ENCODE data around the gene KLK4. TPM values are rescaled to one million over a fixed set of nuclear protein-coding genes. Genes with fewer than 3 reads are reported as not detected.
A peak's percentile ranks its signal among the peaks of the same experiment; 100 is the strongest.

The KLK4 gene
- total RNA-seq, 1 donor from 2014 or later, result not detected

- Mint-ChIP-seq H3K4me3 (ENCODE audit: low read depth) (no peak overlapping the region), H3K27me3 (peaks cover 75% of the 10 kb centered on the region), H3K27ac (no peak overlapping the region), H3K36me3 (ENCODE audit: insufficient read depth) (no peaks in the 10 kb centered on the region), H3K9me3 (ENCODE audit: low read depth) (no peaks in the 10 kb centered on the region), H3K4me1 (ENCODE audit: low read depth) (peaks cover 7% of the 10 kb centered on the region)
- no peak for TF ChIP-seq CTCF (IDR thresholded peaks at IDR 0.05; ENCODE audit: unreplicated experiment)
- DNase-seq (ENCODE audit: low spot score, unreplicated experiment), result no peak
Measured at GRCh38 chr19:50859849-50860248, 51.3 kb downstream of the KLK4 start.

DNA sequence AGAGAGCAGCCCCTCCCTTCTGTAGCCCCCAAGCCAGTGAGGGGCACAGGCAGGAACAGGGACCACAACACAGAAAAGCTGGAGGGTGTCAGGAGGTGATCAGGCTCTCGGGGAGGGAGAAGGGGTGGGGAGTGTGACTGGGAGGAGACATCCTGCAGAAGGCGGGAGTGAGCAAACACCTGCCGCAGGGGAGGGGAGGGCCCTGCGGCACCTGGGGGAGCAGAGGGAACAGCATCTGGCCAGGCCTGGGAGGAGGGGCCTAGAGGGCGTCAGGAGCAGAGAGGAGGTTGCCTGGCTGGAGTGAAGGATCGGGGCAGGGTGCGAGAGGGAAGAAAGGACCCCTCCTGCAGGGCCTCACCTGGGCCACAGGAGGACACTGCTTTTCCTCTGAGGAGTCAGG is 52.3 kb downstream of the KLK4 start:
- H3K27me3 Mint-ChIP-seq, result peaks cover 74% of the 10 kb centered on the region
- no peak for DNase-seq (ENCODE audit: low spot score, unreplicated experiment)
- H3K27ac Mint-ChIP-seq, result peak overlapping the region; percentile 45
- H3K4me3 Mint-ChIP-seq (ENCODE audit: low read depth), result no peak overlapping the region
- H3K9me3 Mint-ChIP-seq (ENCODE audit: low read depth), result no peaks in the 10 kb centered on the region
- H3K36me3 Mint-ChIP-seq (ENCODE audit: insufficient read depth), result no peaks in the 10 kb centered on the region
- peaks cover 7% of the 10 kb centered on the region for H3K4me1 Mint-ChIP-seq (ENCODE audit: low read depth)
- TF ChIP-seq CTCF (IDR thresholded peaks at IDR 0.05; ENCODE audit: unreplicated experiment), result no peak

DNA sequence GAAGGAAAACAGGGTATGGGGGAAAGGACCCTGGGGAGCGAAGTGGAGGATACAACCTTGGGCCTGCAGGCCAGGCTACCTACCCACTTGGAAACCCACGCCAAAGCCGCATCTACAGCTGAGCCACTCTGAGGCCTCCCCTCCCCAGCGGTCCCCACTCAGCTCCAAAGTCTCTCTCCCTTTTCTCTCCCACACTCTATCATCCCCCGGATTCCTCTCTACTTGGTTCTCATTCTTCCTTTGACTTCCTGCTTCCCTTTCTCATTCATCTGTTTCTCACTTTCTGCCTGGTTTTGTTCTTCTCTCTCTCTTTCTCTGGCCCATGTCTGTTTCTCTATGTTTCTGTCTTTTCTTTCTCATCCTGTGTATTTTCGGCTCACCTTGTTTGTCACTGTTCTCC is 53.8 kb downstream of the KLK4 start:
- no peak overlapping the region for H3K4me3 Mint-ChIP-seq (ENCODE audit: low read depth)
- H3K9me3 Mint-ChIP-seq (ENCODE audit: low read depth), result no peaks in the 10 kb centered on the region
- peaks cover 68% of the 10 kb centered on the region for H3K27me3 Mint-ChIP-seq
- DNase-seq (ENCODE audit: low spot score, unreplicated experiment), result no peak
- no peak for TF ChIP-seq CTCF (IDR thresholded peaks at IDR 0.05; ENCODE audit: unreplicated experiment)
- no peaks in the 10 kb centered on the region for H3K36me3 Mint-ChIP-seq (ENCODE audit: insufficient read depth)
- no peak overlapping the region for H3K27ac Mint-ChIP-seq
- H3K4me1 Mint-ChIP-seq (ENCODE audit: low read depth), result peaks cover 7% of the 10 kb centered on the region

Other genes with a start within 250 kb of the KLK4 start
- 0.20 and 0.36 TPM in 2 replicates for gene SHANK1, start 191.6 kb downstream of the KLK4 start, total RNA-seq
- 4.7 and 5.4 TPM in 2 replicates for gene CLEC11A, start 188.0 kb downstream of the KLK4 start, total RNA-seq
- gene GPR32, start 140.9 kb downstream of the KLK4 start, total RNA-seq, result not detected in 2 replicates
- gene ACP4, start 121.0 kb downstream of the KLK4 start, total RNA-seq, result not detected in 2 replicates
- gene KLK1, start 87.6 kb downstream of the KLK4 start, total RNA-seq, result not detected in 2 replicates
- gene KLK15, start 77.8 kb downstream of the KLK4 start, total RNA-seq, result not detected in 2 replicates
- gene KLK3, start 56.5 kb downstream of the KLK4 start, total RNA-seq, result not detected in 2 replicates
- gene KLK2, start 38.0 kb downstream of the KLK4 start, total RNA-seq, result not detected in 2 replicates
- not detected in 2 replicates for gene KLK5, start 41.6 kb upstream of the KLK4 start, total RNA-seq
- gene KLK6, start 58.2 kb upstream of the KLK4 start, total RNA-seq, result 0.62 and 1.2 TPM in 2 replicates
- not detected in 2 replicates for gene KLK7, start 72.5 kb upstream of the KLK4 start, total RNA-seq
- gene KLK8, start 90.2 kb upstream of the KLK4 start, total RNA-seq, result not detected in 2 replicates
- gene KLK10, start 108.3 kb upstream of the KLK4 start, total RNA-seq, result not detected in 2 replicates
- not detected in 2 replicates for gene KLK11, start 115.2 kb upstream of the KLK4 start, total RNA-seq
- 0.44 and 1.0 TPM in 2 replicates for gene KLK12, start 123.6 kb upstream of the KLK4 start, total RNA-seq
- 1.1 and 1.6 TPM in 2 replicates for gene KLK13, start 153.7 kb upstream of the KLK4 start, total RNA-seq
- 0.62 and 0.89 TPM in 2 replicates for gene KLK14, start 171.5 kb upstream of the KLK4 start, total RNA-seq
- gene CTU1, start 197.0 kb upstream of the KLK4 start, total RNA-seq, result 7.4 and 7.8 TPM in 2 replicates
- gene SIGLEC9, start 213.5 kb upstream of the KLK4 start, total RNA-seq, result not detected in 2 replicates
- gene SIGLEC7, start 230.9 kb upstream of the KLK4 start, total RNA-seq, result not detected in 2 replicates

Data from progenitor cell of endocrine pancreas (in vitro differentiated cells).